ENCODE measurements around the gene EHMT1.

DNA sequence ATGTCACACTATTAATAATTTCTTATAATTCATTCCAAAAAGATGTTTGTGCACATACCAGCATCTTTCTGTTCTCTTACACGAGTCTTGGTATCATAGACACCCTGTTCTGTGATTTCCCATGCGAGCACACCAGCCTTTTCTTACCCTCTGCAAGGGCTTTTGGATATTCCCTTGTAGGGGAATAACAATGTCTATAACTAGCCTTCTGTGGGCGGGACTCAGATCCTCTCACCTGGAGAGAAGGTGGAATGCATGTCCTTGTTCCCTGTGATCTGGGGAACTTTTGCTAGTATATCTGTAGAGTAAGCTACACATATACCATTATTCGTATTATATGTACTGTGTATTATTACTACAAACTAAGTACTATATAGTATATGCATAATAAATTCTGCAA lies 44.8 kb downstream of the EHMT1 start:
- no peak for TF ChIP-seq CTCF (conservative IDR thresholded peaks at IDR 0.05)
- no peak for TF ChIP-seq ZFX (IDR thresholded peaks at IDR 0.05)

Data from C4-2B (cell line).